ENCODE data around the gene TMEM126A. TPM values are rescaled to one million over a fixed set of nuclear protein-coding genes. Genes with fewer than 3 reads are reported as not detected.

TMEM126A gene
- 10 to 100 TPM; 26.3 to 26.7 TPM for total RNA-seq
- 35.4 TPM for polyA plus RNA-seq (2013, experiment 1 of 2)
- polyA plus RNA-seq (2013, experiment 2 of 2) = 31.8 TPM
- long read RNA-seq, experiment 1, transcript TMEM126A-201 (5 exons, 739 nt) = major isoform, 12 of 15 reads
- long read RNA-seq, experiment 1, partial matches to known transcripts = 0 of 15 reads
- long read RNA-seq, experiment 1, other reads (novel, unspliced or antisense) = 0 of 15 reads
- long read RNA-seq, experiment 2, transcript TMEM126A-201 (5 exons, 739 nt) = major isoform, 12 of 19 reads
- long read RNA-seq, experiment 2, partial matches to known transcripts = 2 of 19 reads
- long read RNA-seq, experiment 2, other reads (novel, unspliced or antisense) = 1 of 19 reads
- long read RNA-seq, experiment 3, transcript TMEM126A-201 (5 exons, 739 nt) = major isoform, 5 of 7 reads
- long read RNA-seq, experiment 3, partial matches to known transcripts = 1 of 7 reads
- long read RNA-seq, experiment 3, other reads (novel, unspliced or antisense) = 0 of 7 reads
- long read RNA-seq, experiment 4, partial matches to known transcripts = 0 of 4 reads
- long read RNA-seq, experiment 4, other reads (novel, unspliced or antisense) = 1 of 4 reads

- H3K36me3 Mint-ChIP-seq (ENCODE audit: low read depth) = peaks cover 3% of the 10 kb centered on the region
- Histone ChIP-seq H3K27ac (ENCODE audit: low read depth, low read length) (peak within 1 kb of the TSS; percentile 26), H3K27me3 (ENCODE audit: control insufficient read depth, insufficient read depth, low read length, poor library complexity, severe bottlenecking) (no peaks in the 10 kb centered on the region), H3K36me3 (ENCODE audit: control insufficient read depth, insufficient read depth, low read length) (peaks cover 9% of the 10 kb centered on the region), H3K9me3 (ENCODE audit: control insufficient read depth, low read length) (no peaks in the 10 kb centered on the region), H3K4me1 (ENCODE audit: control insufficient read depth, insufficient read depth, low read length) (peaks cover 4% of the 10 kb centered on the region), H3K4me3 (ENCODE audit: low read length) (peak within 1 kb of the TSS; percentile 99), H3K9ac (ENCODE audit: extremely low read depth, low read length, poor library complexity, severe bottlenecking) (peak within 1 kb of the TSS; percentile 90)
- DNase-seq = peak; percentile 98
- H3K27ac Mint-ChIP-seq = peak within 1 kb of the TSS; percentile 98
- peaks cover 2% of the 10 kb centered on the region for H3K27me3 Mint-ChIP-seq (ENCODE audit: insufficient read depth)
- no peaks in the 10 kb centered on the region for H3K9me3 Mint-ChIP-seq
- peak within 1 kb of the TSS; percentile 92 for H3K4me3 Mint-ChIP-seq
- H3K4me1 Mint-ChIP-seq = peaks cover 22% of the 10 kb centered on the region
- no peak for TF ChIP-seq CTCF (conservative IDR thresholded peaks at IDR 0.05)
- 1 to 3% methylated on average over 16 to 33 of the region's 33 CpGs for WGBS, 2 experiments (ENCODE audit: insufficient coverage in 1 of 2, insufficient read length in 1 of 2)
Observed at GRCh38 chr11:85647604-85648299, at the start of gene TMEM126A. Gene TMEM126A (plus strand): TSS chr11:85647967. CDS start chr11:85650256, 2,289 bp downstream.

GRCh38 chr11:85599083-85599482 lies 48.7 kb upstream of the TMEM126A start:
- no peaks in the 10 kb centered on the region for H3K36me3 Mint-ChIP-seq (ENCODE audit: low read depth)
- H3K27ac ChIP-seq (ENCODE audit: low read depth, low read length) = no peak overlapping the region
- H3K4me1 ChIP-seq (ENCODE audit: control insufficient read depth, insufficient read depth, low read length) = no peaks in the 10 kb centered on the region
- no peaks in the 10 kb centered on the region for H3K27me3 ChIP-seq (ENCODE audit: control insufficient read depth, insufficient read depth, low read length, poor library complexity, severe bottlenecking)
- no peak overlapping the region for H3K4me3 Mint-ChIP-seq
- no peaks in the 10 kb centered on the region for H3K9me3 Mint-ChIP-seq
- H3K9ac ChIP-seq (ENCODE audit: extremely low read depth, low read length, poor library complexity, severe bottlenecking) = no peak overlapping the region
- no peak overlapping the region for H3K27ac Mint-ChIP-seq
- no peaks in the 10 kb centered on the region for H3K4me1 Mint-ChIP-seq
- H3K4me3 ChIP-seq (ENCODE audit: low read length) = no peak overlapping the region
- H3K27me3 Mint-ChIP-seq (ENCODE audit: insufficient read depth) = no peaks in the 10 kb centered on the region
- no peaks in the 10 kb centered on the region for H3K36me3 ChIP-seq (ENCODE audit: control insufficient read depth, insufficient read depth, low read length)
- DNase-seq = no peak
- 76 to 80% methylated on average over 5 of the region's 5 CpGs for WGBS, 2 experiments (ENCODE audit: insufficient coverage in 1 of 2, insufficient read length in 1 of 2)
- H3K9me3 ChIP-seq (ENCODE audit: control insufficient read depth, low read length) = no peaks in the 10 kb centered on the region
- no peak for TF ChIP-seq CTCF (conservative IDR thresholded peaks at IDR 0.05)

- Mint-ChIP-seq H3K4me3 (no peak overlapping the region), H3K27ac (no peak overlapping the region), H3K9me3 (peaks cover 8% of the 10 kb centered on the region), H3K36me3 (ENCODE audit: low read depth) (no peaks in the 10 kb centered on the region), H3K4me1 (no peaks in the 10 kb centered on the region), H3K27me3 (ENCODE audit: insufficient read depth) (no peaks in the 10 kb centered on the region)
- WGBS, 2 experiments (ENCODE audit: insufficient coverage in 1 of 2, insufficient read length in 1 of 2) = 97 to 100% methylated on average over 1 to 2 of the region's 2 CpGs
- Histone ChIP-seq H3K4me1 (ENCODE audit: control insufficient read depth, insufficient read depth, low read length) (no peaks in the 10 kb centered on the region), H3K9ac (ENCODE audit: extremely low read depth, low read length, poor library complexity, severe bottlenecking) (no peak overlapping the region), H3K27ac (ENCODE audit: low read depth, low read length) (no peak overlapping the region), H3K9me3 (ENCODE audit: control insufficient read depth, low read length) (no peaks in the 10 kb centered on the region), H3K36me3 (ENCODE audit: control insufficient read depth, insufficient read depth, low read length) (no peaks in the 10 kb centered on the region), H3K27me3 (ENCODE audit: control insufficient read depth, insufficient read depth, low read length, poor library complexity, severe bottlenecking) (no peaks in the 10 kb centered on the region), H3K4me3 (ENCODE audit: low read length) (no peak overlapping the region)
- DNase-seq = no peak
- no peak for TF ChIP-seq CTCF (conservative IDR thresholded peaks at IDR 0.05)
Observed at GRCh38 chr11:85602526-85603213, 45.1 kb upstream of the TMEM126A start.

All from endodermal cell (in vitro differentiated cells).